Measurements from ENCODE around the gene IFT57.

The IFT57 gene

DNA sequence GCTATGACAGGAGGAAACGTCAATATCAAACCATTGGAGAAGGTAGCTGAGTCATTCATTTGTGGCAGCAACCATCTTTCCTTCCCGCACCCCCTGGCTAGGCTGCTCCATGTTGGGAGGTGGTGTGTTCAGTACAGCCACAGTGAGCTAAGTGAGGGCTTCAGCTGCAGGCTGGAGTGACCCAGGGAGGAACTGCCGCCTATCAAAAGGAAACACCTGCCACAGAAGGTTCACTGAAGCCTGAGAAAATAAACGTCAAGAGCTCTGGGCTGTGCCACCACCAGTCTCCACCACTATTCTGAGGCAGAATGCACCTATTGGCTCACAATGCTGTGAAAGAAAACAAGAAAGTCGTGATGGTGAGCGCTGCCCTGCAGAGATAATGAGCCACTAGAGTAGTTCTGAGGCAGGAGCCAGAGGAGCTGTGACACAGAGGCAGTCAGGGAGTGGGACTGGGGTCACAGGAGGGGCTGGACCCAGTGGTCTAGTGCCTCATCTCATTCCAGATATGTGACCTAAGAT lies 96.6 kb downstream of the IFT57 start:
- no peak for DNase-seq

DNA sequence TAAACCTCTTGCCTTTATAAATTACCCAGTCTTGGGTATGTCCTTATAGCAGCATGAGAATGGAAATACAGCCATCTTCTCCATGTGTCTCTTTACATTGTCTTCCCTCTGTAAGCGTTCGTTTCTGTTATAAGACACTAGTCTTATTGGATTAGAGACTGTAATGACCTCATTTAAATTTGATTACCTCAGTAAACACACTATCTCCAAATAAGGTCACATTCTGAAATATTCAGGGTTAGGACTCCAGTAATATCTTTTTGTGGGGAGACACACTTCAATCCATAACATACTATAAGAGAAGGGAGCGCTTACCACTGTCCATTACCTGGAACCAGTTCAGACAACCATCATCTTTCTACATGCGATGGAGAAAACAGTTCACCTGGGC lies 97.1 kb downstream of the IFT57 start:
- DNase-seq: no peak

DNA sequence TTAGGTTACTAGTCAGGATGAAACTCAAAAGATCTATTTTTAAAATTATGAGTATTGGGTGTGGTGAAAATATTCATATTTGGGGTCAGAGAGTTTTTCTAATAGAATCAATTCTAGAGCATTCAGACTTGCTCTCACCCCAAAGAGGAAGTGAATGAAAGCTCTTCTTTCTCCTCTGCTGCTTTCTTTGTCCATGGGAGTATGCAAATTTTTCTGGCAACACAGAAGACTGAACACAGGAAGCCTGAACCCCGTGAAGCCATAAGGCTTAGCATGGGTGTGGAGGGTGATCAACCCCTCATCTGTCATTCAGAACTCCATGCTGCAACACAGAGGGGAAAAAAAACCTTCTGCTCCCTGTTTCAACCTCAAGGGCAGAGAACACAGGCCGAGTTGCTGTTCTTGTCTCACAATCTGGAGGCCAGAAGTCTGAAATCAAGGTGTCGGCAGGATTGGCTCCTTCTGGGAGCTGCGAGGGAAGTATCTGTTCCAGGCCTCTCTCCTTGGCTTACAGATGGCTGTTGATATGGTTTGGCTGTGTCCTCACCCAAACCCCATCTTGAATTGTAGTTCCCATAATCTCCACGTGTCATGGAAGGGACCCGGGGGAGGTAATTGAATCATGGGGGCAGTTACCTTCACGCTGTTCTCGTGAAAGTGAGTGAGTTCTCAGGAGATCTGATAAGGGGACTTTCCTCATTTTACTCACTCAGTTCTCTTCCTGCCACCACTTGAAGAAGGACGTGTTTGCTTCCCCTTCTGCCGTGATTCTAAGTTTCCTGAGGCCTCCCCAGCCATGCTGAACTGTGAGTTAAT lies 97.7 kb downstream of the IFT57 start:
- DNase-seq: peak in 3 of 56 donors; percentile 6 to 25 (median 17)

DNA sequence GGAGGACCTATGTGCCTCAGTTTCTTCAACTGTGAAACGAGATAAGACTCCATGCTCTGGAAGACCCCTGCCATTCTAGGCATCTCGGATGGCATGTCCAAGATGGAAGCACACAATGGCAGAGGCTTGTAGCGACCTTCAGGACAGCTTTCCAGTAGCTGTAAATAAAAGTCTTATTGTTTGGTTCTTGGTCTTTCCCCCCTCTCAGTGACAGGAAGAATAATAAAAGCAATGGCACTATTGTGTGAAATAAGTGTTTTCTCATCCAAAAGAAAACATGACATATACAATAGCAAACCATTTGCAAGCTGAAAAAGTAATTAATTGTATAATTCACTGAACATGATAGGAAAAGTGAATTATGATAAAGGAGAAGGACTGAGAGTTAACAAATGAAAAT lies 98.9 kb downstream of the IFT57 start:
- DNase-seq: no peak

DNA sequence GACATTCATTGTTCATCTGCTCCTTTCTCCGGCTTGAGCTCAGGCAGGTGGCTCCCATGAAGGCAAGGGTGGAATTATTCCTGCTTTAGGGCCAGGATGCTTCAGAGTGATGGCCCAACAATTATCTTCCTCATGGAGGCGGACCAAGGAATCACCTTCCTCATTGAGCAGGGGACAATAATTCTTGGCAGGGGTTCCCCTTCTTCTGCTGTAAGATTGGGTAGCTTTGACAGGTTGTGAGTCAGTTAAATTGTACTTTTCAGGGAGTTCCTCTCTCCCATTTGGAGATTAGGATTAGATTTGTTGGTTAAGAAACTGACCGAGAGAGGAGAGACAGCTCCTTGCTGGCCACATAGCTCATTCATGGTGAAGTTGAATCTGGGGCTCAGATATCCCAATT lies 99.9 kb downstream of the IFT57 start:
- DNase-seq: no peak

DNA sequence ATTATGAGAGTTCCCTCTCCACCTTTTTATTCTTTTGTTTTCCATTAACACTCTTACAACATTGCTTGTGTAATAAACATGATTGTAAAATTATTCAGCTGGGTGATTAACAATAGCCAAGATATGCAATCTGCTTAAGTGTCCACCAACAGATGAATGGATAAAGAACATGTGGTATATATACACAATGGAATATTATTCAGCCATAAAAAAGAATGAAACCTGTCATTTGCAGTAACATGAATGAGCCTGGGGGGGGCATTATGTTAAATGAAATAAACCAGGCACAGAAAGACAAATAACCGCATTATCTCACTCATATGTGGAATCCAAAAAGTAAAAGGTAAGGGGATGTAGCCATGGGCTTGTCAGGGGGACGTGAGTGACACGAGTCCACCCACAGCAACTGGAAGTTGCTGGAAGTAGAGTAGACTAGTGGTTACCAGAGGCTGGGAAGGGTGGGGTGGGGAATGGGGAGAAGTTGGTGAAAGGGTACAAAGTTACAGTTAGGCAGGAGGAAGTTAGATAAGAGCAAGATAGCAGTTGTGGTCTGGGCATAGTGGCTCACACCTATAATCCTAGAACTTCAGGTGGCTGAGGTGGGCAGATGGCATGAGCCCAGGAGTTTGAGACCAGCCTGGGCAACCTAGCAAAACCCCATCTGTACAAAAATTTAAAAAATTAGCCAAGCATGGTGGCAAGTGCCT lies 102.7 kb downstream of the IFT57 start:
- DNase-seq: no peak

DNA sequence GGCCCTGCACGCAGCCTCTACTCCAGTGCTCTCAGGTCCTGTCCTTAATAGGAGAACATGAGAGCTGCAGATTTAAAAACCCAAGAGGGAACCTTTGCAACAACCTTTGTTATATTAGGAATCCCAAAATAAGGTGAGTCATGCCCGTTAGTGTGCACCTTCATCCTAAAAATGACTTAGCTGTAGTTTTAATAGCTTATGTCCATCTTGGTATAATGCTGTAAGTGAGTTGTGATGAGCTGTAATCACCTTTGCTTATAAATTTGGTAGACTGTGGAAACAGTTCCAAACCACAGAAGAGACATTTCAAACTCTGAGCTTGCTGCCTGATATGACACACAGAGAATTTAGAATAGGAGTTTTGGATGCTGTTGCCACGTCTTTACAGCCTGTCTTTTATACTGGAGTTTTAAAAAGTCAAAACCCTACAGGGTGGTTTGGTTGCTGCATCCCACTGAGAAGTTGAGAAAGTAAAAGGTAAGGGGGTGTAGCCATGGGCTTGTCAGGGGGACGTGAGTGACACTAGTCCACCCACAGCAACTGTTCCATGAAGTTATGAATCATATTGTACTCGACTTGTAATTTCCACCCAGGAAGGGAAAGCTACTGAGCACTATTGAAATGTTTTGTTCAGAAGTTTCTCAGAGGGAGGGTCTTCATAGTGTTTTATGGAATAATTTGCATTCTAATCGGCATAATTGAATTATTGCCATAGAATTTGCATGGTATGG lies 104.0 kb downstream of the IFT57 start:
- no peak for DNase-seq

DNA sequence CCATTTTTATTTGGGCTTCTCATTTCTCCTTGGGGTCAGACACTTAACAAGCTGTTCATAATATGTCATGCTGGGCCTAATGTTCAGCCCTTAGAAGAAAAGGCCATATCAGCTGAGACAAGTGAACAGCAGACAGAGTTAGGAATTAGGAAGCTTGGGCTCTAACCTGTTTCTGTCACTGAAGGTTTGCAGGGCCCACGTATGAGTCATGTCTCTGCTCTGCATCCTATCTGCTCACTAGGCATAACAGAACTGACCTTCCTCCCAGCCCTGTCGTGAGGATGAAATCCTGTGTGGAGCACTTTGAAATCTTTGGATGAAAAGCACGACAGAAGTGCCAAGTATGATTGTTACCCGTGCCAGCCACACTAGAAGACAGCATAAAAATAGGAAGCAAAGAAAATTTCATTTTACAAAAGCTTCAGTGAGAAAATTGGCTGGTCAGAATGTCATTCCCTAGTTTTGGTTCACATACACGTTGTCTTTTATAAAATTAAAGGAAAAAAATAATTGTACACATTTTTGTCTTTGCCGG lies 104.9 kb downstream of the IFT57 start:
- DNase-seq: no peak

DNA sequence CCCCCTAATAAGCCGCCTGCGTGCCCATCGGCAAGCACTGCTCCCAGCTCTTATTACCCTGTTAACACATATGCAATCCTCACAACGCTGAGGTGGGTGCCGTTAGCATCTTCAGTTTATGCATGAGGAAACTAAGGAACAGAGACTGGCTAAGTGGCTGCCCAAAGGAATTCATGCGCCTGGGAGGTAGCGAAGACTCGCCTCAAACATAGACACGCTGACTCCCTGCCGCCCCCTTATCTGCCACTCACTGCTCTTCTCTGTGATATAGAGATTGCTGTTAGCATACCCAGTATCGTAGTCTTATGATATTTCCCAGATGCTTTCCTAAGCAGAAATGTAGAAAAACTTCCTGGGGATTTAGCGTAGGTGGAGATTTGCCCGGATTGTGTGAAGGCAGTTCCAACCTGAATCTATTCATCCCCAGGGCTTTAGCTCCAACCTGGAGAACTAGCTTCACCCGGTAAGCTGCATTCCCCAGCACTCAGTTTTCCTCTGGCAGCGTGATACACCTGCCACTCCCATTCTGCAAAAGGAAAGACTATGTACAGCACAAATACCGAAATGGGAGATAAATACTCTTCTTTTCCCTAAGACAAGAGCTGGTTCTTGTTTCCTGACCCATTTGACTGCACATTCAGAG lies 107.7 kb downstream of the IFT57 start:
- no peak for DNase-seq

DNA sequence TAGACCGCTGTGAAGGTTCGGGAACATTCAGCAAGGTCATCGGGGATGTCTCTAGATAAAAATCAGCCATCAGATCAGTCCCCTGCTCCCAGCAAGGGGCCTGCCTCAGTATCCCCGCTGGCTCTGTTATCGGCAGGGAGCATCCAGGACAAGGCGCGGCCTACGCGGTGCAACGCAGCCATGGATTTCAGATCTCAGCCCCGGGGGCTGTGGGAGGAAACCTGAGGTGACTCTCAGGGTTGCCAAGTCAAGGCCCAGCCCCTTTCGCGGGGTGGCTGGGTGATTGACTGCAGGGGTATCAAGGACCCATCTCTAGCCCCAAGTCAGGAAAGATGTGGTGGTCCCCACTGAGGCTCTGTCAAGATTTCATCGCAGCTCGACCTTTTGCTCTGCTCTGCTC lies 108.2 kb downstream of the IFT57 start:
- no peak for DNase-seq

DNA sequence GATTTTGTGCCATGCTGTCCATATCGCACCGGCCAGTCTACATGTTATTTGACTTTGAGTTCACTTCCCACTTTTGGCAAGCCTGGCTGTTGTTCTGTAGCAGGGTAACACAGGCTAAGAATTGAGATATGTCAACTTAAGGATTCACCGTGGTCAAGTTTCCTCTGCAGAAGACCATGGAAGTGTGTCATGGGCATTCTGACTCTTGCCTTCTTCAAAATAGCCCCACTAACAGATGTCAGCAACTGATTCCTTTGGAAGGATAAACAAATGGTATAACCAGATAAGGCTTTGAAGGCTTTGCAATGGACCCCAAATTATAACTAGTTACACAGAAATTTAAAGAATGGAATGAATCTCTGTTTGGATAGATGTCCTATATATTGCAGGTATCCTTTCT lies 111.3 kb downstream of the IFT57 start:
- DNase-seq: no peak

Measured in amygdala (tissue), 56 donors.